B cell (primary cell): ENCODE results near the gene MROH7. TPM values are rescaled to one million over a fixed set of nuclear protein-coding genes. Genes with fewer than 3 reads are reported as not detected.

Experiments used
- ATAC-seq: fragments of 200-7000 bp; cut with Tn5 transposase; one replicate; pipeline ENCODE4 v1.10.0; 2021; ENCODE audit warnings: low read depth, mild to moderate bottlenecking, moderate number of reproducible peaks, moderate library complexity
- CTCF ChIA-PET: fragments of 350-600 bp; sonication (Branson Sonifier 250); formaldehyde crosslinking; loops from one replicate; lab custom pipeline; 2021; ENCODE audit warnings: antibody characterized with exemption, inconsistent platforms; lab: Charles Lee
- POLR2A ChIA-PET: fragments of 350-600 bp; sonication (Branson Sonifier 250); formaldehyde crosslinking; loops from one replicate; lab custom pipeline; 2021; ENCODE audit warnings: antibody characterized with exemption; lab: Charles Lee
- DNase-seq: peaks from one replicate; pipeline ENCODE4 v3.0.0; 2013
- H2AFZ ChIP-seq: 2 replicates; pipeline ENCODE4 v1.6.1; 2012; ENCODE audit warnings: mild to moderate bottlenecking, low read depth, low read length; ENCODE audit not compliant: insufficient read depth, poor library complexity, severe bottlenecking
- H3K27ac ChIP-seq, 2 donors: 1 replicate in 1 of 2; 2 replicates in 1 of 2; pipeline ENCODE4 v1.5.1; 2012 to 2013; ENCODE audit warnings: low read length in 2 of 2, mild to moderate bottlenecking in 2 of 2, moderate library complexity in 1 of 2
- H3K27me3 ChIP-seq, 4 experiments: fragments of 200-600 bp in 1 of 4; sonication (generic) in 1 of 4; replicated peaks in 1 of 4; 1 replicate in 2 of 4; 2 replicates in 2 of 4; pipeline versions ENCODE4 v1.6.1 to v1.7.0; 2013 to 2016; ENCODE audit warnings: low read length in 3 of 4, mild to moderate bottlenecking in 2 of 4, mixed read lengths in 1 of 4, moderate library complexity in 1 of 4; ENCODE audit not compliant: insufficient read depth in 4 of 4, control insufficient read depth in 3 of 4; ENCODE audit errors: control extremely low read depth in 1 of 4
- H3K36me3 ChIP-seq, 2 experiments: replicated peaks in 1 of 2; 1 replicate in 1 of 2; 2 replicates in 1 of 2; pipeline versions ENCODE4 v1.6.1 to v1.7.1; 2013; ENCODE audit warnings: low read length in 1 of 2; ENCODE audit not compliant: insufficient read depth in 2 of 2, control insufficient read depth in 1 of 2; ENCODE audit errors: control extremely low read depth in 1 of 2, extremely low read depth in 1 of 2
- H3K4me1 ChIP-seq, 2 donors: fragments of 200-600 bp in 1 of 2; sonication (generic) in 1 of 2; 1 replicate in 1 of 2; 2 replicates in 1 of 2; pipeline versions ENCODE4 v1.5.1 to v1.6.1; 2013 to 2017; ENCODE audit warnings: low read length in 2 of 2; ENCODE audit not compliant: control insufficient read depth in 2 of 2, insufficient read depth in 2 of 2
- H3K4me2 ChIP-seq: replicated peaks from 2 replicates; pipeline ENCODE3; 2012; ENCODE audit warnings: mild to moderate bottlenecking, low read depth, low read length; ENCODE audit not compliant: poor library complexity, severe bottlenecking
- H3K4me3 ChIP-seq, 5 experiments: fragments of 200-600 bp in 1 of 5; sonication (generic) in 1 of 5; 1 replicate in 3 of 5; 2 replicates in 2 of 5; pipeline versions ENCODE4 v1.5.1 to v1.7.0; 2011 to 2016; ENCODE audit warnings: low read length in 4 of 5, mild to moderate bottlenecking in 4 of 5, low read depth in 2 of 5, control low read depth in 1 of 5, moderate library complexity in 1 of 5; ENCODE audit not compliant: insufficient read depth in 1 of 5; ENCODE audit errors: control extremely low read depth in 1 of 5, extremely low read depth in 1 of 5
- H3K79me2 ChIP-seq: fragments of 200-600 bp; sonication (generic); one replicate; pipeline ENCODE4 v1.6.0; 2016; ENCODE audit warnings: low read length; ENCODE audit not compliant: control insufficient read depth, insufficient read depth
- H3K9ac ChIP-seq: fragments of 200-600 bp; sonication (generic); 2 replicates; pipeline ENCODE4 v1.6.1; 2017; ENCODE audit warnings: mild to moderate bottlenecking, low read length, moderate library complexity
- H3K9me3 ChIP-seq, 3 donors: one replicate each; pipeline versions ENCODE4 v1.6.1 to v1.7.1; 2013; ENCODE audit warnings: low read length in 2 of 3; ENCODE audit not compliant: control insufficient read depth in 2 of 3, insufficient read depth in 1 of 3; ENCODE audit errors: control extremely low read depth in 1 of 3
- H4K20me1 ChIP-seq: 2 replicates; pipeline ENCODE4 v1.6.0; 2012; ENCODE audit warnings: mild to moderate bottlenecking, low read length; ENCODE audit not compliant: insufficient read depth, control insufficient read depth, poor library complexity, severe bottlenecking
- H3K27ac Mint-ChIP-seq: one replicate; pipeline ENCODE4 v1.8.0; 2021; ENCODE audit warnings: mixed read lengths
- H3K27me3 Mint-ChIP-seq: one replicate; pipeline ENCODE4 v1.8.0; 2021; ENCODE audit warnings: mixed read lengths
- H3K4me1 Mint-ChIP-seq: one replicate; pipeline ENCODE4 v1.8.0; 2021; ENCODE audit warnings: mixed read lengths
- H3K4me3 Mint-ChIP-seq: one replicate; pipeline ENCODE4 v1.8.0; 2021; ENCODE audit warnings: mixed read lengths
- H3K9me3 Mint-ChIP-seq: one replicate; pipeline ENCODE4 v1.8.0; 2022; ENCODE audit warnings: mixed read lengths; ENCODE audit not compliant: insufficient read depth
- CTCF ChIP-seq: fragments of 200-600 bp; IDR thresholded peaks from one replicate; pipeline ENCODE4 v1.8.0; 2022; ENCODE audit warnings: antibody characterized with exemption, mild to moderate bottlenecking
- EZH2 ChIP-seq: IDR thresholded peaks from 2 replicates; pipeline ENCODE4 v1.6.1; 2012; ENCODE audit warnings: borderline replicate concordance, low read depth, mild to moderate bottlenecking, moderate library complexity, low read length; ENCODE audit not compliant: insufficient read depth, poor library complexity, severe bottlenecking
- WGBS: methylation state at CpG from one replicate; pipeline ENCODE4 v1.1.5; 2013; ENCODE audit warnings: missing lambda C conversion rate; ENCODE audit not compliant: insufficient coverage; 5-methylcytosine and 5-hydroxymethylcytosine counted together
- intact Hi-C: fragments of 100-400 bp; cut with micrococcal nuclease; formaldehyde crosslinking; loops from one replicate; pipeline ENCODE4 v1.10.0; 2022
- polyA plus RNA-seq: library from polyadenylated mRNA; depleted of rRNA; stranded (reverse); fragments of >200 nt; gene quantifications from 2 replicates; pipeline ENCODE4 v1.2.3, GENCODE V29; 2012
- total RNA-seq, 2 donors: library from RNA; stranded (reverse); fragments of 120-200 nt in 1 of 2; gene quantifications; 1 replicate in 1 of 2; 2 replicates in 1 of 2; pipeline versions ENCODE4 v1.2.3 to v1.2.4, GENCODE V29; 2013 to 2022

The MROH7 gene
- total and polyA plus RNA-seq, 2 donors (not counting 1 experiment from before 2014, with no cell fraction given) = not detected

DNA sequence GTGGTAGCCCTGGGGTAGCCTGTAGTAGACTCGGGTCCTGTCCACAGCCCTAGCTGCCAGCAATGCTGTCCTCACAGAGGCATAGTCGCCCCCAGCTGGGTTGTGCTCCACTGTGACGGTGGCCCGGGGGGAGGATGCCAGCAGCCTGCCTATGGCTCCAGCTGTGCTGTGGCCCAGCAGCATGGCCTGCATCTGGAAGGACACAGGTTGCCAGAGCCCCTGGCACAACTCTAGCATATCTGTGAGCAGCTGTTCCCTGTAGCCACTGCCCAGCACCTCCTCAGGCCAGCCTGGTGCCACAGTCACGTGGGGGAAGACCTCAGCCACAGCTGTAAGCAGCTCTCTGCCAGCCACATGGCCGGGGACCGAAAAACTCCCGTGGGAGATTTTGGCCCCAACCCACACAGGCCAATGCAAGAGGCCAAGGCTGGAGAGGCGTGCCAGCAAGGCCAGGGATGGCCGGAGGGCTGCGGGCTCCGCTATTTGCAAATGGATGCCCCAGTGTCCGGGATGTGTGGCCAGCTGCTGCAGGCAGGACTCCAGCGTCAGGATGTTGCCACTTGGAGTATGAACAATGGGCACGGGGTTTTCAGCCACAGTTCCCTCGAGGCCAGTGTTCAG is 32.2 kb upstream of the MROH7 start:
- Histone ChIP-seq H3K4me3 (no peak overlapping the region), H3K27ac (no peak overlapping the region), H3K4me2 (no peak overlapping the region), H3K36me3 (no peaks in the 10 kb centered on the region), H3K79me2 (no peaks in the 10 kb centered on the region), H3K9me3 (no peaks in the 10 kb centered on the region), H2AFZ (no peak overlapping the region), H3K4me1 (no peaks in the 10 kb centered on the region), H3K9ac (no peak overlapping the region), H3K27me3 (no peaks in the 10 kb centered on the region), H4K20me1 (no peaks in the 10 kb centered on the region)
- DNase-seq (no peak), ATAC-seq (no peak)
- 87% methylated on average over 16 of the region's 16 CpGs for WGBS
- POLR2A ChIA-PET = no interaction called here
- no peak overlapping the region for H3K4me3 Mint-ChIP-seq
- intact Hi-C loops = no loop called here
- no peak overlapping the region for H3K27ac Mint-ChIP-seq
- H3K4me1 Mint-ChIP-seq = peaks cover 6% of the 10 kb centered on the region
- CTCF ChIA-PET = no interaction called here
- H3K27me3 Mint-ChIP-seq = no peaks in the 10 kb centered on the region
- TF ChIP-seq CTCF = no peak
- no peak for TF ChIP-seq EZH2
- no peaks in the 10 kb centered on the region for H3K9me3 Mint-ChIP-seq

GRCh38 chr1:54610048-54610447 is 31.5 kb upstream of the MROH7 start:
- Histone ChIP-seq H2AFZ (no peak overlapping the region), H3K27ac (no peak overlapping the region), H4K20me1 (no peaks in the 10 kb centered on the region), H3K79me2 (no peaks in the 10 kb centered on the region), H3K36me3 (no peaks in the 10 kb centered on the region), H3K9ac (no peak overlapping the region), H3K4me3 (no peak overlapping the region), H3K27me3 (no peaks in the 10 kb centered on the region), H3K9me3 (no peaks in the 10 kb centered on the region), H3K4me1 (no peaks in the 10 kb centered on the region), H3K4me2 (no peak overlapping the region)
- DNase-seq = no peak
- 82% methylated on average over 5 of the region's 6 CpGs for WGBS
- intact Hi-C loops = no loop called here
- no peak for TF ChIP-seq CTCF
- TF ChIP-seq EZH2 = no peak
- Mint-ChIP-seq H3K27ac (no peak overlapping the region), H3K4me1 (no peaks in the 10 kb centered on the region), H3K27me3 (no peaks in the 10 kb centered on the region), H3K9me3 (no peaks in the 10 kb centered on the region), H3K4me3 (no peak overlapping the region)
- CTCF ChIA-PET = no interaction called here
- POLR2A ChIA-PET = no interaction called here
- ATAC-seq = no peak
